Measurements from ENCODE around the gene KIF15. TPM values are rescaled to one million over a fixed set of nuclear protein-coding genes. Genes with fewer than 3 reads are reported as not detected.
"Not testable (repeated sequence)": the region's sequence is repeated elsewhere in the genome, so short reads cannot be mapped to it uniquely, and the experiment has no call there.

The KIF15 gene
- total RNA-seq, 4 donors from 2014 or later: 0.44 to 1.7 (median 1.1) TPM

DNA sequence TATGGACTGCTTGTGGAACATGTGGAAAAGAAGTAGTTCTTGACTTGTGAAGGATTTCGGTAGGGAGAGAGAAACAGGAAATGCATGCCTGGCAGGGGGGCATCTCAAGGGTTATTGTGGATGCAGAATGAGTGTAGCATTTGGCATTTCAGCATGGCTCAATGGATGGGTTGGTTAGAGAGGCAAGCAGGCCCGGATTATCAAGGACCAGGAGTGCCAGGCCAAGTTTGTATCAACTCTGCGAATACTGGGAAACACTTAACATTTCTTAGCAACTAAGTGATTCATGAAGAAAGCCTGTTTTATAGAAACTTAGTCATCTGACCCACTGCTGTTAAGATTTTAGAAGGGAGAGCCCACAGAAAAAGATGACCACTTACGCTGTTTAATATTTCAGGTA is 33.6 kb downstream of the KIF15 start:
- no peak for ATAC-seq (ENCODE audit: low FRiP score)
- TF ChIP-seq, protein P1, sequence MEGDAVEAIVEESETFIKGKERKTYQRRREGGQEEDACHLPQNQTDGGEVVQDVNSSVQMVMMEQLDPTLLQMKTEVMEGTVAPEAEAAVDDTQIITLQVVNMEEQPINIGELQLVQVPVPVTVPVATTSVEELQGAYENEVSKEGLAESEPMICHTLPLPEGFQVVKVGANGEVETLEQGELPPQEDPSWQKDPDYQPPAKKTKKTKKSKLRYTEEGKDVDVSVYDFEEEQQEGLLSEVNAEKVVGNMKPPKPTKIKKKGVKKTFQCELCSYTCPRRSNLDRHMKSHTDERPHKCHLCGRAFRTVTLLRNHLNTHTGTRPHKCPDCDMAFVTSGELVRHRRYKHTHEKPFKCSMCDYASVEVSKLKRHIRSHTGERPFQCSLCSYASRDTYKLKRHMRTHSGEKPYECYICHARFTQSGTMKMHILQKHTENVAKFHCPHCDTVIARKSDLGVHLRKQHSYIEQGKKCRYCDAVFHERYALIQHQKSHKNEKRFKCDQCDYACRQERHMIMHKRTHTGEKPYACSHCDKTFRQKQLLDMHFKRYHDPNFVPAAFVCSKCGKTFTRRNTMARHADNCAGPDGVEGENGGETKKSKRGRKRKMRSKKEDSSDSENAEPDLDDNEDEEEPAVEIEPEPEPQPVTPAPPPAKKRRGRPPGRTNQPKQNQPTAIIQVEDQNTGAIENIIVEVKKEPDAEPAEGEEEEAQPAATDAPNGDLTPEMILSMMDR (IDR thresholded peaks at IDR 0.05): no peak

DNA sequence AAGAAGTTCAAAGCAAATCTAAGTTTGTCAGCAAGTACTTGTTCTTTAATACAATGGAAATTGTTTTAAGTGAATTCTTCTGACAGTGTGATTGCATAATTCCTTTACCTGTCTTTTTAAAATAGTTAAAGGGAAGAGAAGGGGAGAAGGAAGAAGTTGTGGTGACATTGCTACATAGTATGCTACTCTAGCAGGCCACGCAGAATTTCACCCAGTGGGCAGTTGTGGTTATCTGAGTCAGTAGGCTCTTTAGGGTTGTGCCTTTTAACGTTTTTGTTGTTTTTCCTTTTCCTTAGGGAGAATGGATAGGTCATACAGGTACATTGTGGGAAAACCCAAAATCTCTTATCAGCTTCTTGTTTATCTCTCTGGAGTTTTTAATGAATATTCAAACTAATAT is 40.4 kb downstream of the KIF15 start:
- TF ChIP-seq, protein P1 (IDR thresholded peaks at IDR 0.05): no peak
- ATAC-seq (ENCODE audit: low FRiP score) (no peak), DNase-seq (ENCODE audit: low spot score) (no peak)

More for the DNA sequence above, 33.6 kb downstream of the KIF15 start:
- no peak for DNase-seq (ENCODE audit: low spot score)

DNA sequence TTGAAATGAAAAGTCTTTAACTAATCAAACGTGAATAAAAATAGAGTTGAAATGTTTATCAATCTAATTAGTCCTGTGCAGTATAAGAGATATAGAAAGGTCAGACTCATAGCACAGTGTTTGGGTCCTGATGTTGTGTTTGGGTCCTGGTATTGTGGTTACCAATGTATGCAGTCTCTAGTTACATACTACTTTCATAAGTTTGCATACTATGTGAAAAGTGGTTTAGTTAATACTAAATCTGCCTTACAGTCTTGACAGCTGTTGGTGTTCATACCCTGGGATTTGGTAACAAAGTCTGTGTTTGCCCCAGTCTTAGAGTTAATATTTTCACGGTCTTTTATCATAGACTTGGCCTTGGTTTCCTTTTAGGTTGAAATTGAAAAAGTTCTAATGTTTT is 41.7 kb downstream of the KIF15 start:
- ATAC-seq (ENCODE audit: low FRiP score) (no peak), DNase-seq (ENCODE audit: low spot score) (no peak)
- TF ChIP-seq, protein P1 (IDR thresholded peaks at IDR 0.05): no peak

DNA sequence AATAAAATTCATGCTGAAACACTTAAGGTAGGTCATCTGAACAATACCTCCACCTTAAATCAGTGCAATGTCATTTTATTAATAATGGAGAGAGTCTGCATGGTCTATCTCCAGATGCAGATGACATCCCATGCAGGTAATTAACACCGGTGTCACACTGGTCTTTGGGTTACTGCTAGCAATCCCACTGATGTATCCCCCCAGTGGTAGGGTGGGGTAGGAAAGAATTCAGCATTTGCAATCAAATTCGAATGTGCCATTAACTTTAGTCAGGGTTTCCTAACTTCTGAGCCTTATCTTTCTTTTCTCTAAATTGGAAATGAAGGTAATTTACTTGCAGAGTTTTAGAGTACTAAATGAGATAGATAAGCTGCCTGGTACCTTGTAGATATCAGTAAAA is 44.4 kb downstream of the KIF15 start:
- no peak for DNase-seq (ENCODE audit: low spot score)
- ATAC-seq (ENCODE audit: low FRiP score): no peak
- TF ChIP-seq, protein P1 (IDR thresholded peaks at IDR 0.05): no peak

DNA sequence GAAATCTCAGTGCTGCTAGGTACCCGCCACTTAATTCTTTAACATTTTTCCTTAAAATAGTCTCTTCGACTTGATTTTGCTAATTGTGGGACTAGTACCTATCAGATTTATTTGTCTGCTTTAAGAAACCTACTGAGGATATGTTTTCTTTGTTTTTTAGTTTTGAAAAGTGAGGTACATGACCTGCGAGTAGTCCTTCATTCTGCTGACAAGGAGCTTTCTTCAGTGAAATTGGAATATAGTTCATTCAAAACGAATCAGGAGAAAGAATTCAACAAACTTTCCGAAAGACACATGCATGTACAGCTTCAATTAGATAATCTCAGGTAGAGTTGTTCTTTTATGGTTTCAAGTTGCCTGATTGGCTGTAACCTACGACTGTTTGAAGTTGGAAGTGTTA is 53.2 kb downstream of the KIF15 start:
- ATAC-seq (ENCODE audit: low FRiP score): no peak
- DNase-seq (ENCODE audit: low spot score): no peak
- TF ChIP-seq, protein P1 (IDR thresholded peaks at IDR 0.05): no peak

DNA sequence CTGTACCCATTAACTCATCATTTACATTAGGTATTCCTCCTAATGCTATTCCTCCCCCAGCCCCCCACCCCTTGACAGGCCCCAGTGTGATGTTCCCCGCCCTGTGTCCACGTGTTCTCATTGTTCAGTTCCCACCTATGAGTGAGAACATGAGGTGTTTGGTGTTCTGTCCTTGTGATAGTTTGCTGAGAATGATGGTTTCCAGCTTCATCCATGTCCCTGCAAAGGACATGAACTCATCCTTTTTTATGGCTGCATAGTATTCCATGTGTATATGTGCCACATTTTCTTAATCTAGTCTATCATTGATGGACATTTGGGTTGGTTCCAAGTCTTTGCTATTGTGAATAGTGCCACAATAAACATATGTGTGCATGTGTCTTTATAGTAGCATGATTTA is 54.7 kb downstream of the KIF15 start:
- DNase-seq (ENCODE audit: low spot score); ATAC-seq (ENCODE audit: low FRiP score): not testable (repeated sequence)

DNA sequence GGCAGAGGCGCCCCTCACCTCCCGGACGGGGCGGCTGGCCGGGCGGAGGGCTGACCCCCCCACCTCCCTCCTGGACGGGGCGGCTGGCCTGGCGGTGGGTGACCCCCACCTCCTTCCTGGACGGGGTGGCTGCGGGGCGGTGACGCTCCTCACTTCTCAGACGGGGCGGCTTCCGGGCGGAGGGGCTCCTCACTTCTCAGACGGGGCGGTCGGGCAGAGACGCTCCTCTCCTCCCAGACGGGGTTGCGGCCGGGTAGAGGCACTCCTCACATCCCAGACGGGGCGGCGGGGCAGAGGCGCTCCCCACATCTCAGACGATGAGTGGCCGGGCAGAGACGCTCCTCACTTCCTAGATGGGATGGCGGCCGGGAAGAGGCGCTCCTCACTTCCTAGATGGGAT is 59.6 kb downstream of the KIF15 start:
- not testable (repeated sequence) for ATAC-seq (ENCODE audit: low FRiP score)

DNA sequence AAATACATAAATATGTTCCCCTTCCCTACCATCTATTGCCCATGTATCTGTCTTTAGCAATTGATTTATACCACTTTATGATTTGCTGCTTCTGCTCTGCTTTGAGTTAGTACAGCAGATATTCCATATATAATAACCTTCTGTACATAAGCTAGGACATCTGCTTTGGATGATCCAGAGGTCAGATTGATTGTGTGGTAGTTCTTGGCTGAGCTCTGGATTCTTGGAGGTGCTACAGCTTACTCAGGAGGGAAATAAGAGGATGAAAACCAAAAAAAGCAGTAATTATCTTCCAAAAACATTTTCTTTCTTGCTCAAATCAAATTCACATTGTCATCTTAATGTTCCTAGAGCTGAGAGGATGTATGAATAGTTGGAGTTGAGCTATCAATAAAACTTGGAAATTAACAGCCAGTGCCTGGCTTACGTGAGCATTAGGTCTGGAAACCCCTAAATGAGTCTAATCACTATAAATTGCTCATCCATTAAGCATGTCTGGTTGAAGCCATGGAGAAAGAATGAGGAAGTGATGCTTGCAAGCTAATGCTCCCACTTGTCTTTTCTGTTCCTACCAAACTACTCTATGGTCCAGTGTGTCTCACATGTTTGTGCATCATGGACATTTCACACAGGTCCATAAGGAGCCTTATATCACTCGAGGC is 63.8 kb downstream of the KIF15 start:
- DNase-seq (ENCODE audit: low spot score) (no peak), ATAC-seq (ENCODE audit: low FRiP score) (peak; percentile 44)
- TF ChIP-seq, protein P1 (IDR thresholded peaks at IDR 0.05): no peak

More for the DNA sequence above, 59.6 kb downstream of the KIF15 start:
- not testable (repeated sequence) for DNase-seq (ENCODE audit: low spot score)
